ELR (cell line): ENCODE results near the gene C14orf119.
A peak's percentile ranks its signal among the peaks of the same experiment; 100 is the strongest.

Source experiments
- DNase-seq: peaks from one replicate; pipeline ENCODE4 v3.0.0-alpha.2; 2015; ENCODE audit warnings: low read depth

Gene C14orf119

GRCh38 chr14:23109769-23110168 is 14.5 kb downstream of the C14orf119 start:
- no peak for DNase-seq

- DNase-seq, result no peak
Observed at GRCh38 chr14:23110579-23111365, 15.5 kb downstream of the C14orf119 start.

- no peak for DNase-seq
Observed at GRCh38 chr14:23112359-23113178, 17.3 kb downstream of the C14orf119 start.

- DNase-seq, result no peak
Observed at GRCh38 chr14:23113431-23114119, 18.3 kb downstream of the C14orf119 start.

GRCh38 chr14:23114120-23114458 is 18.8 kb downstream of the C14orf119 start:
- no peak for DNase-seq

DNA sequence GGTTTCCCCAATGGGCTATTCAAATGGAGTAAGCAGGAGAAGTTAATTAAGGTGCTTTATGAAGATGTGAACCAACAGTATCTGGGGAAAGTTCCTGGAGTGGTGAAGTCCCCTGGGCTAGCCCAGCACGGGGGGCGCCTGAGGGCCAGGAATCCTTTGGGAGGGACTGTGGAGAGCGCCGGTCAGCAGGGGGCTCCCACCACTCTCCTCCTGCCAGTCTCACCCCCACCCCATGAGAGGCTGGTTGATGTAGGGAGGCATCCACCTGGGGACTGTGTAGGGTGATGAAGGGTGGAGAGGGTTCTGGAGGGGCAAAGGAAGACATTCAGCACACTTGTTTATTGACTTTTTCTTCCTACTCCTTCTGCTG is 19.3 kb downstream of the C14orf119 start:
- no peak for DNase-seq

DNA sequence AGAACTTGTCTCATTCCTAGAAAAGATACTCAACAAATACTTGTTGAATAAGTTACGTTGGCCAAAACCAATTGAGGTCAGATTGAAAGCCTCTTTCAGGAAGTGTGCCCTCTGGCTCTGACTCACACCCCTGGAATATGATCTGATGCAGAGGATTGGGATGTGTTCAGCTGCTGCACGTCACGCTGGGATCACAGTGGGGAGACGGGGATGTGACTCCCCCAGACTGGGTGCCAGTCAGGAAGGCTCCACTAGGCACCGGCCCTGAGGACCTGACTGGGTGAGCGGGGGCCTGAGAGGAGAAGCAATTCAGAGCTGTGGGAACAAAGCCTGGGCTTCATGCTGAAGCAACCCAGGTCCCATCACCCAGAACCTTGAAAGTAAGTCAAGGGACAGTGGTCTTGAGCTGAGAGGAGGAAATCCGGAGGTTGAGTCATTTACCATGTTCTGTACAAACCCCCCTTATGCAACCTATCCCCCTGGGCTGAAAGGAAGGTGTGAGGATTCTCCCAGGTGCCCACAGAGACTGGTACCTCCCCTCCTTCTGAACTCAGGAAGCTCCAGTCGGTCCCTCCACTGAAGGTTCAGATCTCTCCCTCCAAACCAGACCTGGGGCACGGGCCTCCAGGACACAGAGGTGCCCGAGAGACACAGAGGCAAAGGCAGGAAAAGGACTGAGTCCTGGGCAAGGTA is 19.9 kb downstream of the C14orf119 start:
- peak; percentile 99 for DNase-seq

GRCh38 chr14:23115918-23116317 is 20.6 kb downstream of the C14orf119 start:
- no peak for DNase-seq

DNA sequence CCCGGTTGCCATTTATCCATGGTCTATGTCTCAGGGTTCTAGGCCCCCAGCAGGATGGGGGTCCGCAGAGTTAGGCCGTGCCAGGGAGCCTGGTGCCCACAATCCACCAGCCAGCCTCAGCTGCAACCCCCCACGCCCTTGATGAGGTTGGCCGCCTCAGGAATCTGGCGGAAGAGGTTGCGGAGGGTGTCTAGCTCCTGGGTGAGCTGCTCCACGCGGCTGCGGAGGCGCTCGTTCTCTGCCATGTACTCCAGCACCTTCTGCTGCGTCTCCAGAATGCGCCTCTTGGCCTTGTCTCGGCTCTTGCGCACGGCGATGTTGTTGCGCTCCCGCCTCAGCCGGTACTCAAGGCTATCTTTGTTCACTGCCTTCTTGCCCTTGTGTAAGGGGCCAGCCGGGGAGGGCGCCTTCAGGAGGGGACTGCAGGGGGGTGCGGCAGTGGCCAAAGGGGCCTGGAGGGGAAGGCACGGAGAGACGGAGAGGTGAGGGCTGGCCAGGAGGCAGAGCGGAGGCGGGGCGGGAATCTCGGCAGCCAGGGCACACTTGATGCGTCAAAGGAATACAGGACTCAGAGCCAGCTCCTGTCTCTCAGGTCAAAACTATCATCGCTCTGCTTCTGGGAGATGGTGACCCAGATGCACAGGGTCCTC is 22.2 kb downstream of the C14orf119 start:
- no peak for DNase-seq

GRCh38 chr14:23118506-23119362 is 23.4 kb downstream of the C14orf119 start, which contains the start of gene CEBPE:
Gene CEBPE (minus strand): TSS chr14:23119255. CDS start chr14:23119091, 164 bp downstream.
- DNase-seq, result no peak

DNA sequence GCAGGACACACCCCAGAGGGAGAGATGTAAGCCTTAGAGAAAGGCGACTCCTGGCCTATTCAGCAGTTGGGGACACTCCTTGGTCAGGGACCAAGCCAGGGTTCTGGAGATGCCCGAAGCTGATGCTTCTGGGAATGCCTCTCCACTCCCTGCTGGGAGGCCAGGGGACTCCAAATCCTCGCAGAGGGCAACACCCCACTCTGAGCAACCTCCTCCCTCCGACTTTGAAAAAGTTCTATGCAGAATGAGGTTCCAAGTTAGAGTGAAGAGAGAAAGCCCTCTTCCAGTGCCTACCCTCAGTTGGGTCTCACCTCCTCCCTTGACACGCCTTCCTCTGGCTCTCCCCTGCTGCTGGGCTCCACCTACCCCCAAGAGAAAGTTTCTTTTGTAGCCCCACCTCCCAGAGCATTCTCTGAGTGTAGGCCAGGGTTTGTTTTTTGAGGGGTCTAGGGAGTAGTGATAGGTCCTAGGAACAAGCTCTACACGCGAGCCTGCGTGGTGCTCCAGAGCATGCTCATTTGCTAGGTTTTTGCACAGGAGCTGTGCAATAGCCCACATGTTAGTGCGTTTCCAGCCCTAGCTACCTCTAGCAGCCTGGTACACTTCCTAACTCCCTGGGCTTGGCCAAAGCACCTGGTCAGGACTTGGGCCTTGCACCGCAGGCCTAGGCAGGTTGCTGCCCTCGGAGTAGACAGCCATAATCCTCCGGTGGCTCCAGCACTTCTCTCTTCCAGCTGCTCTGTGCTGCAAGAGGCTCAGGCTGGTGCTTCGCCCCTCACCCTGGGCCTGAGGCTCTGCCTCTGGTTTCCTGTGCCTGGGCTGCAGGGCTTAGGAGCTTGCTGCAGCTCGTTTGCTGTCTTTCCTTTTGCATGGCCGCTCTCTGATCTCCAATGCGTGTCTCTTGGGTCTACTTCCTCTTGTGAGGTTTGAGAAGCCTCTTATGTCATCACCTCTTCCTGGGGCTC is 24.3 kb downstream of the C14orf119 start:
- DNase-seq, result no peak

- DNase-seq, result peak; percentile 89
Observed at GRCh38 chr14:23120541-23121251, 25.4 kb downstream of the C14orf119 start.

GRCh38 chr14:23121361-23121771 is 26.1 kb downstream of the C14orf119 start:
- peak; percentile 52 for DNase-seq

- no peak for DNase-seq
Observed at GRCh38 chr14:23122086-23122485, 26.8 kb downstream of the C14orf119 start.

DNA sequence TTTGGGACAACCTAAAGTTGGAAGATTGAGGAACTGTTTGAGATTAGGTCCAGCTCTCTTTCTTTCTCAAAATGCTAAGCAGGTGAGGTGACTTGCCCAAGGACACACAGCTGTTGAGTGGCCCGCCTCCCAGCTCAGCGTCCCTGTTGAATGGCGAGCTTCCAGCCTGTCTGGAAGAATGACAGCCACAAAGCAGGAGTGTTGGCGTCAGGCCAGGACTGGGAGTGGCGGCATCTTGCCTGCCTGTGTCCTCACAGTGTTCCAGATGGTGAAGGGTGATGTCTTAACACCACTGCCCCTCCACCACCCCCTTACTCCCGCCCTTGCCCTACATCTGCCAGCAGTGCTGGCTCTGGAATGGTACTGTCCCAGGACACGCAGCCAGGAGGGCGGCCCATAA is 28.1 kb downstream of the C14orf119 start:
- no peak for DNase-seq

DNA sequence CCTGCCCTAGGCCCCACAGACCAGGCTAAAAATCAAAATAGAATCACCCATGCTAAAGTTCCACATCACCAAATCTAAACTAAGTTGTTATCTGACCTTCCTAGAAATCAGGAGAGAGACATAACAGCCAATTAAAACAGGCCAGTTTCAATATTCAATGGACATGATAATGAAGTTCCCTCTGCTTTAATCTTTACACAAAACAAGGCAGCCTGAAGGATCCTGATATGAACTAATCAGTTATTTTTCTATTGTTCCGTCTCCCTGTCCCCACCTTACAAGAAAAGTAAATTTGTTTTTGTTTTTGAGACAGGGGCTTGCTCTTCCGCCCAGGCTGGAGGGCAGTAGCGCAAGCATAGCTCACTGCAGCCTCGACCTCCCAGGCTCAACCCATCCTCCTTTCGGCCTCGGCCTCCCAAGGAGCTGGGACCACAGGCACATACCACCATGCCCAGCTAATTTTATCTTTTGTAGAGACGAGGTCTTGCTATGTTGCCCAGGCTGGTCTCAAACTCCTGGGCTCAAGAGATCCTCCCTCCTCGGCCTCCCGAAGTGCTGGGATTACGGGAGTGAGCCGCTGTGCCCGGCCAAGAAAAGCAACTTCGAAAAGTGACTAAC is 29.1 kb downstream of the C14orf119 start:
- DNase-seq, result no peak

DNA sequence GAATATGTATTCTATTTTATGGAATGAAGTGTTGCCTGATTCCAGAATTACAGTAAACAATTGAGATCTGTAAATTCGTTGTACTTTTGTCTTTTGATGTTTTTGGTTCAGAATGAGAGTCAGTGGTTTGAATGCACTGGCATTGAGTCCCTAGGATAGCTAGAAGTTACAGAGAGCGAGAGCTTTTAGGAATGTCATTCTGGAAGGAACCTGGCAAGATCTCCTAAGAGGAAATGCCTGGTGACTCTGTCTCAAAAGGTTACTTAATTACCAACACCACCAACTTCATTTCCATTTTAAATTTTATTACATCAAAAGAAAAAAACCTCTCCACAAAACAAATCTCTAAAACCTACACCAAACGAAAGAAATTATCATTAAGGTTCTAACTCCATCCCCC is 29.7 kb downstream of the C14orf119 start:
- DNase-seq, result no peak

DNA sequence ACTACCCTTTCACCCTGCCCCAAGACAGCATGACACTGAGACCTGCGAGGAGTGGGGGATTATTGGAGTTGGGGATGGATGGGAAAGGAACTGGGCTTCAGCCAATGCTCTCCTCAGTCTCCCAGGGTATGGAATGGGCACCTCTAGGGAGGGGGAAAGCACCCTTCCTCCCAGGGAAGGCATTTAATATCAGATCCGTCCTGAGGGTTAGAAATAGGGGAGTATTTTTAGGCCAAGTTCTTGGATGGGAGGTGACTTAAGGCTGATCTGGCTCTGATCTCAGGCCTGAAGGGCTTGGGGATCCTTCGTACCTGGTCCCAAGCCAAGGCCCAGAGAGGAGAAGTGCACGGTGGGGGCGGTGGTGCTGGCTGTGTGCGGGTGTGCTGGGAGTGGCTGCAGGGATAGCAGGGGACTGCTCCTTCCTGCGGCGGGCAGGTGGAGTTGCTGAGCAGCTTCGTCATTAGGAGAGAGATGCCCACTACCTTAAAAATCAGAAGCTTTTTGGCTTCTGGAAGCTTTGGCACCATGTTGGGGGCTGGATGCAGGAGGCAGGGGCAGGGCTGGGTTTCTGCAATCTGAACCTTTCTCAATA is 30.7 kb downstream of the C14orf119 start:
- no peak for DNase-seq
